Mononuclear cell (primary cell): ENCODE results near the gene ANKRD53. TPM values are rescaled to one million over a fixed set of nuclear protein-coding genes. Genes with fewer than 3 reads are reported as not detected.

ENCODE experiments used
- H3K27me3 ChIP-seq: 2 replicates; pipeline ENCODE4 v1.6.0; 2011; ENCODE audit warnings: low read length, control low read depth; ENCODE audit not compliant: insufficient read depth
- H3K4me1 ChIP-seq: 2 replicates; pipeline ENCODE4 v1.5.1; 2011; ENCODE audit warnings: mild to moderate bottlenecking, low read length, control low read depth; ENCODE audit not compliant: insufficient read depth
- H3K4me3 ChIP-seq: 2 replicates; pipeline ENCODE4 v1.5.1; 2011; ENCODE audit warnings: mild to moderate bottlenecking, low read length, moderate library complexity
- H3K9me3 ChIP-seq: 2 replicates; pipeline ENCODE4 v1.5.1; 2011; ENCODE audit warnings: low read depth, mild to moderate bottlenecking, control low read depth, low read length
- total RNA-seq: library from RNA; depleted of rRNA; stranded (reverse); fragments of >200 nt; gene quantifications from one replicate; pipeline ENCODE4 v1.2.3, GENCODE V29; 2012

Gene ANKRD53
- total RNA-seq, 1 donor, result 0.10 TPM

- Histone ChIP-seq H3K4me1 (no peaks in the 10 kb centered on the region), H3K9me3 (no peaks in the 10 kb centered on the region), H3K27me3 (no peaks in the 10 kb centered on the region), H3K4me3 (no peak overlapping the region)
These were observed 38.4 kb upstream of the ANKRD53 start for GRCh38 chr2:70939839-70940580.

DNA sequence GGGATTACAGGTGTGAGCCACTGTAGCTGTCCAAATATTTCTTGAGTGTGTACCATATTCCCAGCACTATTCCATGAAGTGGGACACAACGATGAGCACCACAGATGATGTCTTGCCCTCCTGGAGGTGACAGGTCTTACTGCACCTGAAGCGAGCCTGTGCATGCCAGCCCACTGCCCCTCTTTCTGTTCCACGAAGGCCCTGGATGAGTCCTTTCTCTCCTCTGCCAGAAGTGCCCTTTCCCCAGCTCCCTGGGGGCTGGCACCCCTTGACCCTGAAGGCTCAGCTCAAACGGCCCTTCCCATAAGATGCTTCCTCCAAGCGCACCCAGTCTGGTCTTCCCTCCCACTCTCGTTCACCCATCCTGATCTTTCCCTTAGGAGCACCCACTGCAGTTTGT, 37.2 kb upstream of the ANKRD53 start:
- no peaks in the 10 kb centered on the region for H3K4me1 ChIP-seq
- H3K4me3 ChIP-seq, result no peak overlapping the region
- no peaks in the 10 kb centered on the region for H3K9me3 ChIP-seq
- no peaks in the 10 kb centered on the region for H3K27me3 ChIP-seq

GRCh38 chr2:70941701-70942100, 36.7 kb upstream of the ANKRD53 start:
- Histone ChIP-seq H3K4me3 (no peak overlapping the region), H3K9me3 (no peaks in the 10 kb centered on the region), H3K4me1 (no peaks in the 10 kb centered on the region), H3K27me3 (no peaks in the 10 kb centered on the region)

- no peak overlapping the region for H3K4me3 ChIP-seq
- peaks cover 6% of the 10 kb centered on the region for H3K27me3 ChIP-seq
- peaks cover 3% of the 10 kb centered on the region for H3K4me1 ChIP-seq
- H3K9me3 ChIP-seq, result no peaks in the 10 kb centered on the region
These were observed 35.8 kb upstream of the ANKRD53 start for GRCh38 chr2:70942396-70943204.

DNA sequence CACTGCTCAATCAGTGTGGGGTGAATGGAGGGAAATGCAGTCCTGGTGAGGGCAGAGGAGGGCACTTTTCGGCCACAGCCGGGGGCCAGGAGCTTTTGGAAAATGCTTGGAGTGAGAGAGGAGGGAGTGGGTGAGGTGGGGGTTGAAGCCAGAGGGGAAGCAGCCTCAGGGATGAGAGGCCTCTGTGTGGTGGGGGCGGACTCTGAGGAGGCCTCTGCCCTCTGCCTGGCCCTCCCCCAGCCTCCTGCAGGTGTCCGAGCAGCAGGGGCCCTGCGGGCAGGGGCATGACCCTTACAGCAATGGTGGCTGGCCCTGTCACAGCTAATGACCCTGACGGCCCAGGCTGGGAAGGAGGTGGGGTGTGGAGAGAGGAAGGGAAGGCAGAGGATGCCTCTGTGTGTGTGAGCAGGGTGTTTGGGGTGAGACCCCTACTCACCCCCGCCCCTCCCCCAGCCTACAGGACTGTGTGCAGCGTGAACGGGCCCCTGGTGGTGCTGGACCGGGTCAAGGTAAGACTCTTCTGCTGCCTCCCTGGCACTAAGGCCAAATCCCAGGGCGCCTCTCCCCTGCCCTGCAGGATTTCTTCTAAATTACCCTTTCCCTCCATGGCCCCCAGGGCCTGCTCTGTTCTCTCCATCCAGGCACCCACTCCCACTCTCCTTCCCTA, 35.1 kb upstream of the ANKRD53 start:
- no peaks in the 10 kb centered on the region for H3K9me3 ChIP-seq
- peaks cover 9% of the 10 kb centered on the region for H3K4me1 ChIP-seq
- no peak overlapping the region for H3K4me3 ChIP-seq
- peaks cover 12% of the 10 kb centered on the region for H3K27me3 ChIP-seq

DNA sequence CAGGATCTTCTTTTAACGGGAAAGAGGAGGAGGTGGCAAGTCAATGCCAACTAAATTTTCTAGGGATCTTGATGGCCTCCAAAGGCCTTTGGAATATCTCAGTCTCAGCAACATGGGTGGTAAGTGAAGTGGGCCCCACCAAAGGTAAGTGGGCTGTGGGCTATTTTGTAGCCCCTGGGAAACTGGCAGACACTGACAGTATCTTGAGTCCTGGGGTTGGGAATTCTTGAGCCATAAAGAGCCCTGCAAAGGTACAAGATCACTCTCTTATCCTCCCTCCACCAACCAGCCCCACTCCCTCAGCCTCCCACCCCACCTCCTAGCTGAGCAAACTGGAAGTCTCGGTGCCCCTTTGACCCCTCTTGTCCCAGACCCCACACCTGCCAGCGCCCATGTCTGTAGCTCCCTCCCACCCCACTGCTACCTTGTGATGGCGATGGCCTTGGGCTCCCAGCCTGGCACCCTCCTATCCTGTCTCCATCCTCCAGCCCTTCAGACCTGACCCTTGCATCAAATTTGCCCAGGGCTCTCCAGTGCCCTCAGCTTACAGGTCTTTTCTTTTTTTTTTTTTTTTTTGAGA, 34.2 kb upstream of the ANKRD53 start:
- Histone ChIP-seq H3K4me3 (no peak overlapping the region), H3K9me3 (no peaks in the 10 kb centered on the region), H3K27me3 (peaks cover 16% of the 10 kb centered on the region), H3K4me1 (peaks cover 13% of the 10 kb centered on the region)

GRCh38 chr2:70946832-70947442, 31.5 kb upstream of the ANKRD53 start:
- Histone ChIP-seq H3K4me3 (no peak overlapping the region), H3K4me1 (peaks cover 13% of the 10 kb centered on the region), H3K9me3 (no peaks in the 10 kb centered on the region), H3K27me3 (peaks cover 22% of the 10 kb centered on the region)

DNA sequence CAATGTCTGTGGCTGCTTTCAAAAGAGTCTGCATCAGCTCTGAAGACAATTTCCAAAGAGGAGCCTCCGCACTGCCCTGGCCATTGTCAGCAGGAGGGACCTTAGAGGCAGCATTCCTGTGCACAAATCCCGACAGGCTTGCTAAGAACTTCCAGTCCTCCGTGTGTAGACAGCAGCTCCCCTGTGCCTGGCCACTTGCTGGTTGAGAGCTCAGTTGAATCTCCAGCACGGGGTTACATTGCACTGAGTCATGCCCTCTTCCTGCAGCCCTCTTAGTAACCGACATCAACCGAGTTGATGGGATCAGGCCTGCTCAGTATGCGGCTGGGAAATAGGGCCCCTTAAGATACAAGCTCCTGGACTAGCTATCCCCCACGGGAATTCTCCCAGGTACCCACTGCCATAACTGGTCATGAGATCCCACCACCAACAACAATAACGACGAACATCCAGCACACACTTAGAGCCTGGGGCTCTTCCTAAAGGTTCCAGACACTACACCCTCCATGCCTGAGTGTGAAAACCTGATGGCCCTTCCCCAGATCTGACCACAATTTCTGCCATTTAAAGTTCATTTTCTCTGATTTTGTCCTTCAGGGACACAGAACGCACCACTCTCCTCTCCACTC, 30.8 kb upstream of the ANKRD53 start:
- Histone ChIP-seq H3K4me1 (peaks cover 13% of the 10 kb centered on the region), H3K27me3 (peaks cover 22% of the 10 kb centered on the region), H3K4me3 (no peak overlapping the region), H3K9me3 (no peaks in the 10 kb centered on the region)

- Histone ChIP-seq H3K4me1 (peaks cover 13% of the 10 kb centered on the region), H3K27me3 (peaks cover 27% of the 10 kb centered on the region), H3K4me3 (no peak overlapping the region), H3K9me3 (no peaks in the 10 kb centered on the region)
These were observed 30.0 kb upstream of the ANKRD53 start for GRCh38 chr2:70948337-70949003.

DNA sequence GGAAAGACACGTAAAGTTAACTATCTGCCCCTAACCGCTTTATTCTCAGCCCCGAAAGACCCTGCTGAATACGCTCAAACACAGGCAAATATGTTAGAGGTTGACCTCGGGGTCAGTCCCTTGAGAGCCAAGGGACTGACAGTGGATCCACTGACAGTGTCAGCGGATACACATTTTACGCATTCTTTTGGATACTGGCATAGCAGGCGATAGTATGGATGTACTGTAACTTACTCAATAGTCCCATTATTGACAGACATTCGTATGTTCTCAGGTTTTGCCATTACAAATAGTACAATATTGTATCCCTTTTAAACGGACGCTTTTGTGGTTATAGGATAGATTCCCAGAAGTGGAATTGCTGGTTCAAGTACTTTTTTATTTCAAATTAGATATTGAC, 29.3 kb upstream of the ANKRD53 start:
- H3K9me3 ChIP-seq, result no peaks in the 10 kb centered on the region
- no peak overlapping the region for H3K4me3 ChIP-seq
- peaks cover 13% of the 10 kb centered on the region for H3K4me1 ChIP-seq
- H3K27me3 ChIP-seq, result peaks cover 32% of the 10 kb centered on the region

GRCh38 chr2:70954886-70955285, 23.5 kb upstream of the ANKRD53 start:
- Histone ChIP-seq H3K9me3 (no peaks in the 10 kb centered on the region), H3K4me3 (no peak overlapping the region), H3K4me1 (no peaks in the 10 kb centered on the region), H3K27me3 (peaks cover 24% of the 10 kb centered on the region)

DNA sequence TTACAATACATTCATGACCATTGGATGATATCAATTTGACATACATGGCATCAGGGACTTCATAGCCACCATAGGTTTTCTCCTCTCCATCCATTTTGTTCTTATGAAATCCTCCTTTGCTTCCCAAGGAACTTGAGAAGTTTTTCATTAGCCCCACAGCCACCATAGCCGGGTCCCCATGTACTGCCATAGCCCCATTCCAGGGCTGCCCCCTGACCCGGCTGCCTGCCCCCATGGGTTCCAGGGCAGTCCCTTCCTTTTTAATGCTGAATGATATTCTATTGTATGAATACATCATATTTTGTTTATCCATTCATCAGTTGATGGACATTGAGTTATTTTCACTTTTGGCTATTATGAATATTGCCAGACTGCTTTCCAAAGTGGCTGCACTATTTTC, 22.3 kb upstream of the ANKRD53 start:
- H3K27me3 ChIP-seq, result peaks cover 24% of the 10 kb centered on the region
- H3K4me1 ChIP-seq, result no peaks in the 10 kb centered on the region
- H3K9me3 ChIP-seq, result no peaks in the 10 kb centered on the region
- no peak overlapping the region for H3K4me3 ChIP-seq

GRCh38 chr2:70957798-70958197, 20.6 kb upstream of the ANKRD53 start:
- Histone ChIP-seq H3K4me1 (no peaks in the 10 kb centered on the region), H3K9me3 (no peaks in the 10 kb centered on the region), H3K27me3 (peaks cover 23% of the 10 kb centered on the region), H3K4me3 (no peak overlapping the region)

- H3K27me3 ChIP-seq, result peaks cover 23% of the 10 kb centered on the region
- H3K9me3 ChIP-seq, result no peaks in the 10 kb centered on the region
- no peak overlapping the region for H3K4me3 ChIP-seq
- H3K4me1 ChIP-seq, result no peaks in the 10 kb centered on the region
These were observed 19.7 kb upstream of the ANKRD53 start for GRCh38 chr2:70958759-70959158.
